Upper lobe of left lung (tissue), 4 donors: ENCODE measurements around the gene RPL3.

ENCODE experiments used
- CTCF ChIP-seq, 6 experiments: fragments of 450-650 bp in 4 of 6; fragments of 200-600 bp in 2 of 6; sonication (generic) in 2 of 6; IDR thresholded peaks; one replicate each; pipeline ENCODE4 v1.5.1; 2016 to 2019; ENCODE audit warnings: antibody characterized with exemption in 6 of 6
- POLR2A ChIP-seq, 4 donors: fragments of 450-650 bp; IDR thresholded peaks; one replicate each; pipeline ENCODE4 v1.5.1; 2016 to 2017; ENCODE audit warnings: antibody characterized with exemption in 4 of 4, mild to moderate bottlenecking in 2 of 4
- POLR2AphosphoS5 ChIP-seq, 2 donors: sonication (generic); formaldehyde crosslinking; IDR thresholded peaks; one replicate each; pipeline ENCODE4 v1.5.1; 2017; ENCODE audit warnings: antibody characterized with exemption in 2 of 2

- TF ChIP-seq POLR2AphosphoS5 (IDR thresholded peaks at IDR 0.05): no peak
- TF ChIP-seq POLR2A (IDR thresholded peaks at IDR 0.05): no peak
- TF ChIP-seq CTCF (IDR thresholded peaks at IDR 0.05): no peak
These were observed 54.1 kb downstream of the RPL3 start for GRCh38 chr22:39265143-39265886.
